Measurements from ENCODE around the gene ZDHHC19. TPM values are rescaled to one million over a fixed set of nuclear protein-coding genes. Genes with fewer than 3 reads are reported as not detected.
A peak's percentile ranks its signal among the peaks of the same experiment; 100 is the strongest.
"Not testable (repeated sequence)": the region's sequence is repeated elsewhere in the genome, so short reads cannot be mapped to it uniquely, and the experiment has no call there.

ZDHHC19 gene
- total and polyA plus RNA-seq, 7 donors: 0.38 to 0.99 TPM; not detected in 5

DNA sequence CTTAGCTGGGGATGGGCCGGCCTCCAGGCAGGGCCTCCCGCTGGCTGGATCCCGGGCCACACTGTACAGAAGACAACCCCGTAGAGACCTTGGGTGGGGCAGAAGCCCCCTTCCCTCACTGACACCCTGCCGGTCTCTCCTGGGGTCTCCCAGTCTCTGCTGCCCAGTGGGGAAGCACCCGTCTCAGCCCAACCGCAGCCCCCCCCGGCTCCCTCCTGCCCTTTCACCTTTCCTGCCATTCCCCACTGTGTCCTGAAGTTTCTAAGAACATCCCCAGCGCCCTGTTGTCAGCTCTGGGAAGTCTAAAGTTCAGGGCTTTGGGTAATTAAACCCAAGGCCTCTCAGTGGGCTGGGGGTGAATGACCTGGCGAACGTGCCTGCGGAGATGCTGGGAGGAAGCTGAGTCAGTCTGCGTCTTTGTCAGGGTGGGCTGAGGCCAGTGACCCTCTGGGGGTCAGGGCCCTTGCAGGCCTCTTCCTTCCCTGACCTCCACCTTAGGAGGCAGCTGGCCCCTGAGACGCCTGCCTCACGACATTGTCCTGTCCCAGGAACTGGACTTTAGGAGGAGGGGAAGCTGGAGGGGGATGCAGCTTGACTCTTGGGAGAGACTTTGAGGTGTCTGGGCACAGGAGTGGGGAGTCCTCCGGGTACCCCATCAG lies 3.7 kb upstream of the ZDHHC19 start:
- Histone ChIP-seq H3K27ac (no peak overlapping the region), H3K4me3 (no peak overlapping the region), H3K4me1 (peaks cover 0 to 12% (median 7%) of the 10 kb centered on the region in 4 donors), H3K9me3 (no peaks in the 10 kb centered on the region), H3K36me3 (no peaks in the 10 kb centered on the region), H3K27me3 (peaks cover 0 to 6% (median 0%) of the 10 kb centered on the region in 3 donors)
- no peak for TF ChIP-seq POLR2AphosphoS5 (IDR thresholded peaks at IDR 0.05)
- WGBS, 2 donors: 61 to 81% methylated on average over 16 of the region's 16 CpGs
- no peak for DNase-seq
- intact Hi-C loops (cut with DNase I): no loop called here

DNA sequence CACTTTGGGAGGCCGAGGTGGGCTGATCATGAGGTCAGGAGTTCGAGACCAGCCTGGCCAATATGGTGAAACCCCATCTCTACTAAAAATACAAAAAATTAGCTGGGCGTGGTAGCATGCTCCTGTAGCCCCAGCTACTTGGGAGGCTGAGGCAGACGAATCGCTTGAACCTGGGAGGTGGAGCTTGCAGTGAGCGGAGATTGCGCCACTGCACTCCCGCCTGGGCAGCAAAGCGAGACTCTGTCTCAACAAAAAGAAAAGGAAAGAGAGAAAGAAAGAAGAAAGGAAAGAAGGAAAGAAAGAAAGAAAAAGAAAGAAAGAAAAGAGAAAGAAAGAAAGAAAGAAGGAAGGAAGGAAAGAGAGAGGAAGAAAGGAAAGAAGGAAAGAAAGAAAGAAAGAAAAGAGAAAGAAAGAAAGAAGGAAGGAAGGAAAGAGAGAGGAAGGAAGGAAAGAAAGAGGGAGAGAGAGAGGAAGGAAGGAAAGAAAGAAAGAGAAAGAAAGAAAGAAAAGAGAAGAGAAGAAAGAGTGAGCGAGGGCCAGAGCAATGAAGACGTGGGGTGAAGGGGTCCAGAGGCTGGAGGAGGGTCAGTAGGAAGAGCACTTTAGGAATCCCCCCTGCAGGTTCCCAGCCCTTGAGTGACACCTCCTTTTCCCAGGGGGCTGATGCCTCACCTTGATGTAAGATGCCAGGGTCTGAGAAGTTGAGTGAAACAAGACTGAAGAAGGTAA lies 1.1 kb downstream of the ZDHHC19 start:
- 88 to 92% methylated on average over 11 of the region's 11 CpGs for WGBS, 2 donors
- H3K36me3 ChIP-seq; intact Hi-C loops (cut with DNase I); H3K27ac ChIP-seq; H3K9me3 ChIP-seq; DNase-seq; H3K4me3 ChIP-seq: not testable (repeated sequence)
- Histone ChIP-seq H3K4me1 (peaks cover 0 to 10% (median 6%) of the 10 kb centered on the region in 4 donors), H3K27me3 (peaks cover 0 to 14% (median 6%) of the 10 kb centered on the region in 3 donors)

DNA sequence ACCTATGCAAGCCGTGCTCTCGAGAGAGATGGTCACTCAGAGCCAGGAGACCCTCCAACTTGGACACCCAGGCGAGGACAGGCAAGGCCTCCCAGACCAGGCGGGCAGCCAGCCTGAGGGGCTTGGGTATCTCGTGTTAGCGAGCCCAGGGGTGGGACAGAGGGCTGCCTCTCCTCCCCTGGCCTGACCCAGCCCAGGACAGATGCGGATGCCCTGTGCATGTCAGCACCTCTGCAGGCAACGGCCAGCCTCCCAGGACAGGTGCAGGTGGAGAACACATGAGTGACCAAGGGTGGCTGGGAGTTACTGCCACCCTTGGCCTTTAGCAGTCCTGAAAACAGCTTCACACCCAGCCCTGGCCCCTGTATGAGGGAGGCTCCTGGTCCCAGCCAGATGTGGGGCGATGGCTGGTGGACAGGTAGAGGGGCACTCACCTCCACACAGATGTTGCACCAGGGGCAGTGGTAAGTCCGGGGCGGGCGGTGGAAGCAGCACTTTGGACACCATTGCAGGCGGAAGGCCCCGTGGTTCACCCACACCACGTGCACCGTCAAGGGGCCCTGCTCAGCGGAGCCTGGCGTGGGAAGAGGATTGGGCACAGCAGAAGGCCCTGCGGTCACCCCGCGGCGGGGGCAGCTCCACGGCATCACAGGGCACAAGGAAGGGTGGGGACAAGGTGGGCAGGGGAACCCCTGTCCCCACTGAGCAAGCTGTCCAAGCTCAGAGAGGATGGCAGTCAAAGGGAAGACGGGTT lies 2.1 kb downstream of the ZDHHC19 start:
- Histone ChIP-seq H3K27ac (no peak overlapping the region), H3K27me3 (peaks cover 0 to 14% (median 6%) of the 10 kb centered on the region in 3 donors), H3K4me1 (peaks cover 0 to 10% (median 6%) of the 10 kb centered on the region in 4 donors), H3K9me3 (no peaks in the 10 kb centered on the region), H3K36me3 (no peaks in the 10 kb centered on the region), H3K4me3 (no peak overlapping the region)
- WGBS, 2 donors: 92 to 94% methylated on average over 24 of the region's 24 CpGs
- DNase-seq: no peak
- intact Hi-C loops (cut with DNase I): no loop called here
- TF ChIP-seq EP300 (IDR thresholded peaks at IDR 0.05): no peak
- TF ChIP-seq, protein P1, sequence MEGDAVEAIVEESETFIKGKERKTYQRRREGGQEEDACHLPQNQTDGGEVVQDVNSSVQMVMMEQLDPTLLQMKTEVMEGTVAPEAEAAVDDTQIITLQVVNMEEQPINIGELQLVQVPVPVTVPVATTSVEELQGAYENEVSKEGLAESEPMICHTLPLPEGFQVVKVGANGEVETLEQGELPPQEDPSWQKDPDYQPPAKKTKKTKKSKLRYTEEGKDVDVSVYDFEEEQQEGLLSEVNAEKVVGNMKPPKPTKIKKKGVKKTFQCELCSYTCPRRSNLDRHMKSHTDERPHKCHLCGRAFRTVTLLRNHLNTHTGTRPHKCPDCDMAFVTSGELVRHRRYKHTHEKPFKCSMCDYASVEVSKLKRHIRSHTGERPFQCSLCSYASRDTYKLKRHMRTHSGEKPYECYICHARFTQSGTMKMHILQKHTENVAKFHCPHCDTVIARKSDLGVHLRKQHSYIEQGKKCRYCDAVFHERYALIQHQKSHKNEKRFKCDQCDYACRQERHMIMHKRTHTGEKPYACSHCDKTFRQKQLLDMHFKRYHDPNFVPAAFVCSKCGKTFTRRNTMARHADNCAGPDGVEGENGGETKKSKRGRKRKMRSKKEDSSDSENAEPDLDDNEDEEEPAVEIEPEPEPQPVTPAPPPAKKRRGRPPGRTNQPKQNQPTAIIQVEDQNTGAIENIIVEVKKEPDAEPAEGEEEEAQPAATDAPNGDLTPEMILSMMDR (IDR thresholded peaks at IDR 0.05): no peak
- no peak for TF ChIP-seq POLR2AphosphoS5 (IDR thresholded peaks at IDR 0.05)
- no peak for TF ChIP-seq POLR2A (IDR thresholded peaks at IDR 0.05)

DNA sequence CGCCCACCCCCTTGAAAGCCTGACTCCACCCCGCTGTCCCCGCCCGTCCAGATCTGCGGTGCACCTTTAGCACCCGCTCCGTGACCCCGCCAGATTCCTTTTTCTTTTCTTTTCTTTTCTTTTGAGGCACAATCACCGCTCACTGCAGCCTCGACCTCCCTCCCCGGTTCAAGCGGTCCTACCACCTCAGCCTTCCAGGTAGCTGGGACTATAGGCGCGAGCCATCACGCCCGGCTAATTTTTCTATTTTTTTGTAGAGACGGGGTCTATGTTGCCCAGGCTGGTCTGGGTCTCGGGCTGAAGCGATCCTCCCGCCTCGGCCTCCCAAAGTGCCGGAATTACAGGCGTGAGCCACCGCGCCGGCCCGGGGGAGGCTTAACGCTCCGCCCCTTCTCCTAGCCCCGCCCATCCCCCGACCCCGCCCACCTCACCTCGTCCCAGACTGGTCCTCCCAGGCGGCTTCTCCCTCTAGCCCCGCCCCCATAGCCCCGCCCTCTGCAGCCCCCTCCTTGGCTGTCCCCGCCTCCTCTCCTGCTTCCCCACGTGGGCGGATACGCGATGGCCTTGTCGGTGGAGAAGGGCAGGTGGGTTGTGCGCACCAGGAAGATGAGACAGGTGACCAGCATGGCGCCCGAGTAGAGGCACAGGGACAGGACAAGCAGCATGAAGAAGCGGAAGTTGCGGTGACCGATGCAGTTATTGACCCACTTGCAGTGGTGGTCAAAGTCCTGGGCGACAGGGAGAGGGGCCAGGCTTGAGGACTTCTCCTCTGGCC lies 3.2 kb downstream of the ZDHHC19 start:
- H3K4me1 ChIP-seq: peaks cover 0 to 10% (median 7%) of the 10 kb centered on the region in 4 donors
- H3K36me3 ChIP-seq: no peaks in the 10 kb centered on the region
- intact Hi-C loops (cut with DNase I): no loop called here
- no peak overlapping the region for H3K27ac ChIP-seq
- WGBS, 2 donors: 28 to 32% methylated on average over 49 of the region's 49 CpGs
- H3K4me3 ChIP-seq: peak overlapping the region in 3 of 4 donors; percentile 31 to 38 (median 38)
- TF ChIP-seq POLR2A (IDR thresholded peaks at IDR 0.05): no peak
- no peak for TF ChIP-seq EP300 (IDR thresholded peaks at IDR 0.05)
- TF ChIP-seq, protein P1 (IDR thresholded peaks at IDR 0.05): no peak
- no peak for TF ChIP-seq POLR2AphosphoS5 (IDR thresholded peaks at IDR 0.05)
- DNase-seq: no peak
- peaks cover 0 to 14% (median 6%) of the 10 kb centered on the region in 3 donors for H3K27me3 ChIP-seq
- H3K9me3 ChIP-seq: no peaks in the 10 kb centered on the region

DNA sequence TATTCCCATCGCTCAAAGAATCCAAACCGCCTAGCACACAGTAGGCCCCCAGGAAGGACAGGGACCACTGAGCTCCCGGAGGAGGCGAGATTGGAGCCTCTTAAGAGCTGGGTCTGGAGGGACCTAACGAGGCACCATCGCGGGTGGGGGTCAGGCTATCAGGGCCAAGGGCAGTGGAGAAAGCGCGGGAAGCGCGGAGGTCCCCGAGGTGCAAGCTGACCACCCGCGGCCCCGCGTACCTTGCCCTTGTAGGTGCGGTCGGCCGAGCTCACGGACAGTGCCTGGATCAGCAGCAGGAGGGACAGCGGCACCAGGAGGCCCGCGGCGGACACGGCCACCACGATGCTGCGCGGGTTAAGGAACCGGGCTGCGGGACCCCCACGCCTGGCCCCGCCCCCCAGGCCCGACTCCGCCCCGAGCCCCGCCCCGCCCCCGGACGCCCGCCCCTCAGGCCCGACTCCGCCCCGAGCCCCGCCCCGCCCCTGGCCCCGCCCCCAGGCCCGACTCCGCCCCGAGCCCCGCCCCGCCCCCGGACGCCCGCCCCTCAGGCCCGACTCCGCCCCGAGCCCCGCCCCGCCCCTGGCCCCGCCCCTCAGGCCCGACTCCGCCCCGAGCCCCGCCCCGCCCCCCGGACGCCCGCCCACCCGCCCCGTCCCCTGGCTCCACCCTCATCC lies 3.9 kb downstream of the ZDHHC19 start:
- Histone ChIP-seq H3K36me3 (no peaks in the 10 kb centered on the region), H3K27me3 (peaks cover 0 to 14% (median 6%) of the 10 kb centered on the region in 3 donors), H3K4me1 (peaks cover 0 to 17% (median 13%) of the 10 kb centered on the region in 4 donors), H3K27ac (no peak overlapping the region), H3K4me3 (peak overlapping the region in 3 of 4 donors; percentile 31 to 39 (median 38)), H3K9me3 (no peaks in the 10 kb centered on the region)
- intact Hi-C loops (cut with DNase I): no loop called here
- DNase-seq: no peak
- TF ChIP-seq EP300 (IDR thresholded peaks at IDR 0.05) (no peak), POLR2AphosphoS5 (IDR thresholded peaks at IDR 0.05) (no peak), POLR2A (IDR thresholded peaks at IDR 0.05) (no peak)
- TF ChIP-seq, protein P1 (IDR thresholded peaks at IDR 0.05): no peak
- WGBS, 2 donors: 10 to 15% methylated on average over 54 to 55 of the region's 70 CpGs

DNA sequence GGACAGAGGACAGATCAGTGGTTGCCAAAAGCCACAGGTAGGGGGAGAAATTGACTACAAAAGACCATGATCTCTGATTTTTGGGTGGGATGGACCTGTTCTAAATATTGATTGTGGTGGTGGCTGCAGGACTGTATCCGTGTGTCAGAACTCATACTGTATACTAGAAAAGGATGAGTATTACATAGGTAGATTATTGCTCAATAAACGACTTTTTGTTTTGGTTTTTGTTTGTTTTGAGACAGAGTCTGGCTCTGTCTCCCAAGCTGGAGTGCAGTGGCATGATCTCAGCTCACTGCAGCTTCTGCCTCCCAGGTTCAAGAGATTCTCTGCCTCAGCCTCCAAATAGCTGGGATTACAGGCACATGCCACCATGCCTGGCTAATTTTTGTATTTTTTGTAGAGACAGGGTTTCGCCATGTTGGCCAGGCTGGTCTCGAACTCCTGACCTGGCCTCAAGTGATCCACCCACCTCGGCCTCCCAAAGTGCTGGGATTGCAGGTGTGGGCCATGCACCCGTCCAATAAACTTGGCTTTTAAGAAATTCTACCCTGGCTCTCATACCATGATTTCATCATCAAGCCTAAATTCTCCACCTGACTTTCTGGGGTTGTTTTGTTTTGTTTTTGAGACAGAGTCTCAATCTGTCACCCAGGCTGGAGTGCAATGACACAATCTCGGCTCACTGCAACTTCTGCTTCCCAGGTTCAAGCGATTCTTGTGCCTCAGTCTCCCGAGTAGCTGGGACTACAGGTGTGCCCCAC lies 5.6 kb downstream of the ZDHHC19 start:
- DNase-seq; H3K27ac ChIP-seq; H3K9me3 ChIP-seq; intact Hi-C loops (cut with DNase I); H3K4me3 ChIP-seq; H3K36me3 ChIP-seq: not testable (repeated sequence)
- WGBS, 2 donors: 76 to 87% methylated on average over 9 of the region's 9 CpGs
- H3K27me3 ChIP-seq: peaks cover 0 to 14% (median 6%) of the 10 kb centered on the region in 3 donors
- peaks cover 0 to 24% (median 17%) of the 10 kb centered on the region in 4 donors for H3K4me1 ChIP-seq
